ENCODE results near the gene CD3D.

- TF ChIP-seq, protein P1, sequence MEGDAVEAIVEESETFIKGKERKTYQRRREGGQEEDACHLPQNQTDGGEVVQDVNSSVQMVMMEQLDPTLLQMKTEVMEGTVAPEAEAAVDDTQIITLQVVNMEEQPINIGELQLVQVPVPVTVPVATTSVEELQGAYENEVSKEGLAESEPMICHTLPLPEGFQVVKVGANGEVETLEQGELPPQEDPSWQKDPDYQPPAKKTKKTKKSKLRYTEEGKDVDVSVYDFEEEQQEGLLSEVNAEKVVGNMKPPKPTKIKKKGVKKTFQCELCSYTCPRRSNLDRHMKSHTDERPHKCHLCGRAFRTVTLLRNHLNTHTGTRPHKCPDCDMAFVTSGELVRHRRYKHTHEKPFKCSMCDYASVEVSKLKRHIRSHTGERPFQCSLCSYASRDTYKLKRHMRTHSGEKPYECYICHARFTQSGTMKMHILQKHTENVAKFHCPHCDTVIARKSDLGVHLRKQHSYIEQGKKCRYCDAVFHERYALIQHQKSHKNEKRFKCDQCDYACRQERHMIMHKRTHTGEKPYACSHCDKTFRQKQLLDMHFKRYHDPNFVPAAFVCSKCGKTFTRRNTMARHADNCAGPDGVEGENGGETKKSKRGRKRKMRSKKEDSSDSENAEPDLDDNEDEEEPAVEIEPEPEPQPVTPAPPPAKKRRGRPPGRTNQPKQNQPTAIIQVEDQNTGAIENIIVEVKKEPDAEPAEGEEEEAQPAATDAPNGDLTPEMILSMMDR (IDR thresholded peaks at IDR 0.05), result no peak
- TF ChIP-seq POLR2A (IDR thresholded peaks at IDR 0.05), result no peak
These were observed 37.8 kb downstream of the CD3D start, which contains the start of gene CD3E for GRCh38 chr11:118304568-118305248.

Measured in uterus (tissue), 2 donors.